SK-MEL-5 (cell line): ENCODE data around the gene HNF4A. TPM values are rescaled to one million over a fixed set of nuclear protein-coding genes. Genes with fewer than 3 reads are reported as not detected.
"Not testable (repeated sequence)": the region's sequence is repeated elsewhere in the genome, so short reads cannot be mapped to it uniquely, and the experiment has no call there.

ENCODE experiments used
- DNase-seq: peaks from one replicate; pipeline ENCODE4 v3.0.0-alpha.2; 2016; ENCODE audit warnings: low read depth, low spot score
- in situ Hi-C: cut with HindIII; loops from 2 replicates; pipeline ENCODE4 v1.10.0; 2016; ENCODE audit warnings: low sequenced_read_pairs, high pct_unique_total_duplicates, low pct_unique_long_range_greater_than_20kb
- polyA plus RNA-seq, 2 experiments: library from polyadenylated mRNA; depleted of rRNA; stranded (reverse); fragments of >200 nt; gene quantifications; 2 replicates each; pipeline ENCODE4 v1.2.3, GENCODE V29; 2015
- total RNA-seq: library from RNA; depleted of rRNA; stranded (reverse); fragments of >200 nt; shearing (Covaris generic); gene quantifications from 2 replicates; pipeline ENCODE4 v1.2.3, GENCODE V29; 2014; rRNA removed

The HNF4A gene
- 0.03 and 0.05 TPM in 2 replicates for total RNA-seq
- polyA plus RNA-seq (2015; cell fraction: cytosol; rRNA removed): 0.20 TPM in 1 of 2 replicates, not detected in the other
- not detected in 2 replicates for polyA plus RNA-seq (2015; cell fraction: nucleus; rRNA removed)

GRCh38 chr20:44355498-44356352 is at the start of gene HNF4A:
HNF4A (plus strand) TSS chr20:44355699; CDS start chr20:44355805, 106 bp downstream.
- in situ Hi-C loops: no loop called here
- DNase-seq: no peak

- in situ Hi-C loops: no loop called here
- no peak for DNase-seq
These were observed 48.6 kb upstream of the HNF4A start for GRCh38 chr20:44306927-44307326.

- DNase-seq: no peak
- in situ Hi-C loops: no loop called here
These were observed 45.5 kb upstream of the HNF4A start for GRCh38 chr20:44309763-44310663.

GRCh38 chr20:44310664-44311639 is 44.5 kb upstream of the HNF4A start, which contains the start of gene FITM2:
FITM2 (minus strand) TSS chr20:44311202; CDS start chr20:44311148, 54 bp downstream.
- in situ Hi-C loops: no loop called here
- DNase-seq: peak; percentile 98

DNA sequence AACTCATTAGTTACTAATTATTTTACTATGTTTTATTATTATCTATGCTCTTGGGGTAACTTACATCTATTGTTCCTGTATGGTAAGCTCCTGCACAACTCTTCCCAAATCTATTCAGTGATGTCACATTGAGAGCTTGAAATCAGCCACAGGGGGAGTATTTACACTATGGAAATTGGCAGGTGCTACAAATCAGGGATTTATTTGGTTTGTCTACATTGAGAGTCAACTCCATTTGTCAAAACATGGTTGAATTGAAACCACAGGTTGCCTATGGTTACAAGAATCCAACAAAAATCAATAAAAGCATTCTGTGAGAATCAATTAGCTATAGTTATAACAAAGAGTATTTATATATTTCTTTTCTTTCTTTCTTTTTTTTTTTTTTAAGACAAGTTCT is 40.6 kb upstream of the HNF4A start:
- in situ Hi-C loops: no loop called here
- no peak for DNase-seq

DNA sequence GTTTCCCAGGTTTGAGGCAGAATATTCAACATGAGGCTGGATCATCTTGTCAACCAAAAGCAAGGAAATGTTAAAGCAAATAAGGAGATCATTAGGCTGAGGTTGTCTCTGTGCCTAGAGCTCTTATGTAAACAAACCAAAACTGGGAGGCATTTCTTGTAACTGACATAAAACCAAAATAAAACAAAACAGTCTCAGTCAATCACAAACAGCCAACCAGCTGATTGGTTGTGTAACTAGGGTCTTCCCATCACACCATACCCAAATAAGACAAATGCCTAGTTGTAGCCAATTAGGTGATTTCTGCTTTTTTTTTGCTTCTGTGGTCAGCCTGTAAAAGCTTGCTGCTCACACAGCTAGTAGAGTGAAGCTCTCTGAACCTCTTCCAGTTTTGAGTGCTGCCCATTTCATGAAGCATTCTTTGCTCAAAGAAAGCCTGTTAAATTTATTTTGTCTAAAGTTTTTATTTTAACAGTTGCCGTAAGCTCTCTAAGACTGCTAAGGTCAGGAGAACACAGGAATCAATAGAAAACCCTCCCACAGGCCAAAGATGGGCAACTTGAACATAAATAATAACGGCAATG is 35.6 kb upstream of the HNF4A start:
- DNase-seq: no peak
- in situ Hi-C loops: no loop called here

GRCh38 chr20:44324343-44324742 is 31.2 kb upstream of the HNF4A start:
- no peak for DNase-seq
- in situ Hi-C loops: no loop called here

- in situ Hi-C loops: no loop called here
- DNase-seq: no peak
These were observed 28.9 kb upstream of the HNF4A start for GRCh38 chr20:44326391-44327159.

GRCh38 chr20:44327748-44328147 is 27.8 kb upstream of the HNF4A start:
- DNase-seq, in situ Hi-C loops: not testable (repeated sequence)

- no peak for DNase-seq
- in situ Hi-C loops: no loop called here
These were observed 27.1 kb upstream of the HNF4A start for GRCh38 chr20:44328428-44328827.

DNA sequence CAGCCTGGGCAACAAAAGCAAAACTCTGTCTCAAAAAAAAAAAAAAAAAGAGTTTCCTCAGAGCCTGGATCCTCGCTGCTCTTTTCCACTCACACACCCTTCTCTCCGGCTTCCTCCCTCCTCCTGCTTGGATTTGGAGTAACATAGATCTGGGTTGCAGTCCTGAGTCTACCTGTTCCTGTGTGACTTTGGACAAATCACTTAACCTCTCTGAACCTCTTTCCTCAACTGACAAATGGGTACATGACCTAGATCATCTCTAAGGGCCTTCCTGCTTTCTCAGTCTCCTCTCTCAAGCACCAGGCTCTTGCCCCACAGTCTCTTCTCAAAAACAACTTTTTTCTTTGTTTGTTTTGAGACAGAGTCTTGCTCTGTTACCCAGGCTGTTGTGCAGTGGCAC is 24.3 kb upstream of the HNF4A start:
- in situ Hi-C loops: no loop called here
- DNase-seq: no peak

GRCh38 chr20:44334306-44334705 is 21.2 kb upstream of the HNF4A start:
- in situ Hi-C loops: no loop called here
- DNase-seq: no peak

- in situ Hi-C loops: no loop called here
- DNase-seq: no peak
These were observed 20.8 kb upstream of the HNF4A start for GRCh38 chr20:44334709-44335108.

- no peak for DNase-seq
These were observed 19.8 kb upstream of the HNF4A start for GRCh38 chr20:44335675-44336074.

GRCh38 chr20:44336086-44336485 is 19.4 kb upstream of the HNF4A start:
- in situ Hi-C loops: no loop called here
- DNase-seq: no peak

More at GRCh38 chr20:44335675-44336074, 19.8 kb upstream of the HNF4A start:
- in situ Hi-C loops: no loop called here

DNA sequence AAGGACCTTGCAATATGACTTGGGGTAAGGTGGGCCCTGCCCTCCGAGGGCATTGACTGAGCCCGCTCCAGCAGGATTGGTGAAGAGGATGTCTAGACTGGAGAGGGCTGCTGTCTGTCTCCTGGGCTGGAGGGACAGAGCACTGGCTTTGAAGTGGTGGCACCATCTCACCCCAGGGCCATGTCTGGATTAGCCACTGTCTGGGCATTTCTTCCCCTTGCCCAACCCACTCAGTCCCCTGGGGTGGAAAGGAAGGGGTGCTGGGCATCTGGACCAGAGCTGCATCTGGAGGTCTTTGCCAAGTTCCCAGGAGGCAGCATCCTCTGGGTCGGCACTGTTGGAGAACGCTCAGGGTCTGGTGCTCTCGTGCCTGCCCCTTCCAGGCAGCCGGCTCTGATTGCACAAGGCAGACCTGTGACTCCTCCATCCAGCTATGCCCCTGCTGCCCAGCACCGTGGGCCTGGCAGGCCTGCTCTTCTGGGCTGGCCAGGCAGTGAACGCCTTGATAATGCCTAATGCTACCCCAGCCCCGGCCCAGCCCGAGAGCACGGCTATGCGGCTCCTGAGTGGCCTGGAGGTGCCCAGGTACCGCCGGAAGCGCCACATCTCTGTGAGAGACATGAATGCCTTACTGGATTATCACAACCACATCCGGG is 18.6 kb upstream of the HNF4A start, which contains the start of gene R3HDML:
Gene R3HDML (plus strand): TSS at position 319 of the 656 bp plus-strand sequence. CDS start 115 bp downstream, at position 434.
- no peak for DNase-seq
- in situ Hi-C loops: no loop called here
